Ishikawa (cell line): Measurements from ENCODE around the gene GNPTAB.

Source experiments
- CEBPB ChIP-seq: IDR thresholded peaks from 2 replicates; pipeline ENCODE4 v1.6.1; 2012
- CREB1 ChIP-seq: IDR thresholded peaks from 2 replicates; pipeline ENCODE4 v1.6.1; 2012; ENCODE audit warnings: low read depth
- EGR1 ChIP-seq: IDR thresholded peaks from 2 replicates; pipeline ENCODE4 v1.6.1; 2012
- EP300 ChIP-seq: IDR thresholded peaks from 2 replicates; pipeline ENCODE4 v1.6.1; 2012; ENCODE audit warnings: borderline replicate concordance
- FOXM1 ChIP-seq: IDR thresholded peaks from 2 replicates; pipeline ENCODE4 v1.6.1; 2012; ENCODE audit warnings: low read depth, borderline replicate concordance
- MAX ChIP-seq: IDR thresholded peaks from 2 replicates; pipeline ENCODE4 v1.6.1; 2012
- NFIC ChIP-seq: IDR thresholded peaks from 2 replicates; pipeline ENCODE4 v1.6.1; 2012
- RAD21 ChIP-seq: IDR thresholded peaks from 2 replicates; pipeline ENCODE4 v1.6.1; 2012; ENCODE audit warnings: low read depth
- REST ChIP-seq: IDR thresholded peaks from 2 replicates; pipeline ENCODE4 v1.6.1; 2012; ENCODE audit warnings: low read depth, mild to moderate bottlenecking
- TAF1 ChIP-seq: IDR thresholded peaks from 2 replicates; pipeline ENCODE4 v1.6.1; 2012; ENCODE audit warnings: low read depth, mild to moderate bottlenecking
- TCF12 ChIP-seq: IDR thresholded peaks from 2 replicates; pipeline ENCODE4 v1.6.1; 2012; ENCODE audit warnings: low read depth
- TEAD4 ChIP-seq: IDR thresholded peaks from 2 replicates; pipeline ENCODE4 v1.6.1; 2012
- USF1 ChIP-seq: IDR thresholded peaks from 2 replicates; pipeline ENCODE4 v1.6.1; 2012
- YY1 ChIP-seq: IDR thresholded peaks from 2 replicates; pipeline ENCODE4 v1.6.1; 2012; ENCODE audit warnings: low read depth
- ZBTB7A ChIP-seq: IDR thresholded peaks from 2 replicates; pipeline ENCODE4 v1.6.1; 2012; ENCODE audit warnings: low read depth

Gene GNPTAB

GRCh38 chr12:101875162-101875561, 44.4 kb upstream of the GNPTAB start:
- TF ChIP-seq REST = no peak
- no peak for TF ChIP-seq NFIC
- TF ChIP-seq FOXM1 = no peak
- no peak for TF ChIP-seq USF1
- no peak for TF ChIP-seq EP300
- TF ChIP-seq CEBPB = no peak
- TF ChIP-seq RAD21 = no peak
- TF ChIP-seq CREB1 = no peak

- TF ChIP-seq TAF1 (no peak), EP300 (no peak), FOXM1 (no peak), YY1 (no peak), CEBPB (no peak), USF1 (no peak), ZBTB7A (no peak), NFIC (no peak), CREB1 (no peak), TEAD4 (no peak), RAD21 (no peak), REST (no peak), EGR1 (no peak), TCF12 (no peak)
Observed at GRCh38 chr12:101870925-101871324, 40.2 kb upstream of the GNPTAB start.

GRCh38 chr12:101866615-101867373, 36.0 kb upstream of the GNPTAB start:
- TF ChIP-seq TEAD4 = no peak
- TF ChIP-seq ZBTB7A = no peak
- no peak for TF ChIP-seq CEBPB
- no peak for TF ChIP-seq CREB1
- TF ChIP-seq NFIC = no peak
- TF ChIP-seq USF1 = no peak
- TF ChIP-seq TAF1 = no peak
- TF ChIP-seq EP300 = no peak
- no peak for TF ChIP-seq TCF12
- TF ChIP-seq REST = no peak
- TF ChIP-seq YY1 = no peak
- TF ChIP-seq FOXM1 = no peak
- no peak for TF ChIP-seq RAD21
- no peak for TF ChIP-seq EGR1
- no peak for TF ChIP-seq MAX

GRCh38 chr12:101863981-101864380, 33.2 kb upstream of the GNPTAB start:
- TF ChIP-seq REST = no peak
- no peak for TF ChIP-seq ZBTB7A
- no peak for TF ChIP-seq YY1
- TF ChIP-seq USF1 = no peak
- TF ChIP-seq TAF1 = no peak
- no peak for TF ChIP-seq MAX
- TF ChIP-seq CREB1 = no peak
- no peak for TF ChIP-seq FOXM1
- TF ChIP-seq NFIC = no peak
- TF ChIP-seq CEBPB = no peak
- TF ChIP-seq TCF12 = no peak
- TF ChIP-seq RAD21 = no peak
- TF ChIP-seq EGR1 = no peak
- no peak for TF ChIP-seq TEAD4
